Panc1 (cell line): Measurements from ENCODE around the gene COL5A1. TPM values are rescaled to one million over a fixed set of nuclear protein-coding genes. Genes with fewer than 3 reads are reported as not detected.

Source experiments
- ATAC-seq: fragments of 200-7000 bp; cut with Tn5 transposase; 2 replicates; pipeline ENCODE4 v1.9.1; 2020; ENCODE audit warnings: mild to moderate bottlenecking, moderate library complexity
- BruUV-seq: library from RNA; stranded (reverse); fragments of 400-500 nt; replicated peaks from 2 replicates; lab custom pipeline; 2021; lab: Mats Ljungman, UMichigan
- CTCF ChIA-PET: fragments of 300-600 bp; sonication (Branson Sonifier 250); formaldehyde crosslinking; loops from one replicate; lab custom pipeline; 2022; ENCODE audit warnings: antibody characterized with exemption; lab: Charles Lee
- POLR2A ChIA-PET: fragments of 300-600 bp; sonication (Branson Sonifier 250); formaldehyde crosslinking; loops from one replicate; lab custom pipeline; 2022; ENCODE audit warnings: antibody characterized with exemption; lab: Charles Lee
- DNase-seq: peaks from one replicate; pipeline ENCODE4 v3.0.0-alpha.2; 2010; ENCODE audit warnings: low read depth, low spot score
- H3K27ac ChIP-seq: 2 replicates; pipeline ENCODE4 v1.5.1; 2011; ENCODE audit warnings: mild to moderate bottlenecking, low read length, inconsistent platforms
- H3K27me3 ChIP-seq: fragments of 200-500 bp; sonication (Bioruptor generic); 2 replicates; pipeline ENCODE4 v1.6.0; 2014; ENCODE audit warnings: low read length, inconsistent platforms; ENCODE audit not compliant: control insufficient read depth, insufficient read depth
- H3K36me3 ChIP-seq: fragments of 200-500 bp; sonication (Bioruptor generic); 2 replicates; pipeline ENCODE4 v1.5.1; 2014; ENCODE audit warnings: inconsistent platforms, mild to moderate bottlenecking, low read length, moderate library complexity; ENCODE audit not compliant: control insufficient read depth, insufficient read depth
- H3K4me1 ChIP-seq: 2 replicates; pipeline ENCODE4 v1.5.1; 2011; ENCODE audit warnings: inconsistent platforms, mild to moderate bottlenecking, low read length, moderate library complexity; ENCODE audit not compliant: control insufficient read depth, insufficient read depth
- H3K4me3 ChIP-seq, 2 experiments: 2 replicates each; pipeline ENCODE4 v1.5.1; 2011 to 2012; ENCODE audit warnings: low read depth in 2 of 2, low read length in 2 of 2, mild to moderate bottlenecking in 2 of 2, inconsistent platforms in 1 of 2, moderate library complexity in 1 of 2
- H3K9me3 ChIP-seq: fragments of 200-500 bp; sonication (Bioruptor generic); 2 replicates; pipeline ENCODE4 v1.5.1; 2014; ENCODE audit warnings: low read depth, mild to moderate bottlenecking, inconsistent platforms, low read length, moderate library complexity; ENCODE audit not compliant: control insufficient read depth, insufficient read depth
- POLR2AphosphoS5 ChIP-seq: IDR thresholded peaks from 2 replicates; pipeline ENCODE4 v1.6.1; 2012; ENCODE audit warnings: mild to moderate bottlenecking, low read depth, low read length, moderate library complexity
- SIN3A ChIP-seq: IDR thresholded peaks from 2 replicates; pipeline ENCODE4 v1.6.1; 2012; ENCODE audit warnings: low read depth, mild to moderate bottlenecking, low read length, moderate library complexity, borderline replicate concordance; ENCODE audit not compliant: insufficient read depth
- in situ Hi-C: cut with HindIII; loops from 2 replicates; pipeline ENCODE4 v1.10.0; 2016; ENCODE audit warnings: low sequenced_read_pairs, low pct_unique_long_range_greater_than_20kb
- intact Hi-C: fragments of 100-400 bp; cut with micrococcal nuclease; formaldehyde crosslinking; loops from one replicate; pipeline ENCODE4 v1.10.0; 2022; ENCODE audit not compliant: unreplicated experiment
- total RNA-seq: library from RNA; stranded (reverse); gene quantifications from one replicate; pipeline ENCODE4 v1.2.1, GENCODE V29; 2021; ENCODE audit not compliant: unreplicated experiment
- TF ChIP-seq, protein P1 (sequence below): fragments of 450-650 bp; IDR thresholded peaks from 2 replicates; pipeline ENCODE4 v1.5.1; 2017; ENCODE audit warnings: mild to moderate bottlenecking
- TF ChIP-seq, protein P2 (sequence below), 2 experiments: IDR thresholded peaks; 2 replicates each; pipeline ENCODE4 v1.6.1; 2011 to 2012; ENCODE audit warnings: low read depth in 2 of 2, control low read depth in 1 of 2, low read length in 1 of 2, mild to moderate bottlenecking in 1 of 2, moderate library complexity in 1 of 2; ENCODE audit not compliant: insufficient read depth in 1 of 2

The COL5A1 gene
- total RNA-seq, 1 experiment from 2014 or later: 5.7 TPM

DNA sequence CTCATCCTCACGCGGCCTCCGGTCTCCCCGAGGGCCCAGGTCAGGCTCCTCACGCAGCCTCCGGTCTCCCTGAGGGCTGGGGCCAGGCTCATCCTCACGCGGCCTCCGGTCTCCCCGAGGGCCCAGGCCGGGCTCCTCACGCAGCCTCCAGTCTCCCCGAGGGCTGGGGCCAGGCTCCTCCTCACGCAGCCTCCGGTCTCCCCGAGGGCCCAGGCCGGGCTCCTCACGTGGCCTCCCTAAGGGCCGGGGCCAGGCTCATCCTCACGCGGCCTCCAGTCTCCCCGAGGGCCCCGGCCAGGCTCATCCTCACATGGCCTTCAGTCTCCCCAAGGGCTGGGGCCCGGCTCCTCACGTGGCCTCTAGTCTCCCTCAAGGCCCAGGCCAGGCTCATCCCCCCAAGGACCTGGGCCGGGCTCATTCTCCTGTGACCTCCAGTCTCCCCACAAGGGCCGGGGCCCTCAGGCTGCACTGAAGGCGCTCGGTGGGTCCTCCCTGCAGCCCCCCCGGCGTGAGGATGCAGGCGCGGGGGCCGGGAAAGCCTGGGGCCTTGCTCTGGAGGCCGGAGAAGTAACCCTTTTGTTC lies 187.8 kb downstream of the COL5A1 start:
- DNase-seq: no peak
- H3K4me1 ChIP-seq: no peaks in the 10 kb centered on the region
- TF ChIP-seq SIN3A (no peak), POLR2AphosphoS5 (no peak)
- TF ChIP-seq, protein P1, sequence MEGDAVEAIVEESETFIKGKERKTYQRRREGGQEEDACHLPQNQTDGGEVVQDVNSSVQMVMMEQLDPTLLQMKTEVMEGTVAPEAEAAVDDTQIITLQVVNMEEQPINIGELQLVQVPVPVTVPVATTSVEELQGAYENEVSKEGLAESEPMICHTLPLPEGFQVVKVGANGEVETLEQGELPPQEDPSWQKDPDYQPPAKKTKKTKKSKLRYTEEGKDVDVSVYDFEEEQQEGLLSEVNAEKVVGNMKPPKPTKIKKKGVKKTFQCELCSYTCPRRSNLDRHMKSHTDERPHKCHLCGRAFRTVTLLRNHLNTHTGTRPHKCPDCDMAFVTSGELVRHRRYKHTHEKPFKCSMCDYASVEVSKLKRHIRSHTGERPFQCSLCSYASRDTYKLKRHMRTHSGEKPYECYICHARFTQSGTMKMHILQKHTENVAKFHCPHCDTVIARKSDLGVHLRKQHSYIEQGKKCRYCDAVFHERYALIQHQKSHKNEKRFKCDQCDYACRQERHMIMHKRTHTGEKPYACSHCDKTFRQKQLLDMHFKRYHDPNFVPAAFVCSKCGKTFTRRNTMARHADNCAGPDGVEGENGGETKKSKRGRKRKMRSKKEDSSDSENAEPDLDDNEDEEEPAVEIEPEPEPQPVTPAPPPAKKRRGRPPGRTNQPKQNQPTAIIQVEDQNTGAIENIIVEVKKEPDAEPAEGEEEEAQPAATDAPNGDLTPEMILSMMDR: no peak
- no peak overlapping the region for H3K27ac ChIP-seq
- ATAC-seq: no peak
- H3K9me3 ChIP-seq: no peaks in the 10 kb centered on the region
- in situ Hi-C loops (no loop called here), intact Hi-C loops (no loop called here)
- POLR2A ChIA-PET: no interaction called here
- H3K4me3 ChIP-seq: no peak overlapping the region
- CTCF ChIA-PET: no interaction called here
- H3K36me3 ChIP-seq: no peaks in the 10 kb centered on the region
- H3K27me3 ChIP-seq: no peaks in the 10 kb centered on the region
- BruUV-seq: no TSS peak

DNA sequence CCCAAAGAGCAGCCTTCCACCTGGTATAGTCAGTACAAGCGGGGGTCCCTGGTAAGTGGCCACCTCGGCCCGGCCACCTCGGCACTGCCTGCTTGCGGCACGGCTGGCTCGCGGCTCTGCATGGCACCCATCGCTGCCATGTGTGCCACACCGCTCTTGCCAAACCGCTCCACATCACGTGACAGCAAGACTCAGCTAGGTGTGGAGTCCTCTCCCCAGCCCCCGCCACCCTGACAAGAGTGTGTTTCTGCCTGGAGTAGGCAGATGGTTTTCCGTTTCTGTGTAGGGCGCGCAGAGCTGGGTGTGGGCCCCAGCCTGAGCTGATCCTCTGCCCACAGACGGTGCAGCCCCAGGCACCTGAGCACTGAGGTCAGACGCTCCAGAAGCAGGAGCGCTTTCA lies 188.5 kb downstream of the COL5A1 start:
- no TSS peak for BruUV-seq
- DNase-seq (no peak), ATAC-seq (no peak)
- Histone ChIP-seq H3K27me3 (no peaks in the 10 kb centered on the region), H3K4me1 (no peaks in the 10 kb centered on the region), H3K4me3 (no peak overlapping the region), H3K9me3 (no peaks in the 10 kb centered on the region), H3K36me3 (no peaks in the 10 kb centered on the region), H3K27ac (no peak overlapping the region)
- ChIA-PET POLR2A (no interaction called here), CTCF (no interaction called here)
- intact Hi-C loops (no loop called here), in situ Hi-C loops (no loop called here)
- TF ChIP-seq SIN3A (no peak), POLR2AphosphoS5 (no peak)
- TF ChIP-seq, protein P1: no peak
- TF ChIP-seq, protein P2, sequence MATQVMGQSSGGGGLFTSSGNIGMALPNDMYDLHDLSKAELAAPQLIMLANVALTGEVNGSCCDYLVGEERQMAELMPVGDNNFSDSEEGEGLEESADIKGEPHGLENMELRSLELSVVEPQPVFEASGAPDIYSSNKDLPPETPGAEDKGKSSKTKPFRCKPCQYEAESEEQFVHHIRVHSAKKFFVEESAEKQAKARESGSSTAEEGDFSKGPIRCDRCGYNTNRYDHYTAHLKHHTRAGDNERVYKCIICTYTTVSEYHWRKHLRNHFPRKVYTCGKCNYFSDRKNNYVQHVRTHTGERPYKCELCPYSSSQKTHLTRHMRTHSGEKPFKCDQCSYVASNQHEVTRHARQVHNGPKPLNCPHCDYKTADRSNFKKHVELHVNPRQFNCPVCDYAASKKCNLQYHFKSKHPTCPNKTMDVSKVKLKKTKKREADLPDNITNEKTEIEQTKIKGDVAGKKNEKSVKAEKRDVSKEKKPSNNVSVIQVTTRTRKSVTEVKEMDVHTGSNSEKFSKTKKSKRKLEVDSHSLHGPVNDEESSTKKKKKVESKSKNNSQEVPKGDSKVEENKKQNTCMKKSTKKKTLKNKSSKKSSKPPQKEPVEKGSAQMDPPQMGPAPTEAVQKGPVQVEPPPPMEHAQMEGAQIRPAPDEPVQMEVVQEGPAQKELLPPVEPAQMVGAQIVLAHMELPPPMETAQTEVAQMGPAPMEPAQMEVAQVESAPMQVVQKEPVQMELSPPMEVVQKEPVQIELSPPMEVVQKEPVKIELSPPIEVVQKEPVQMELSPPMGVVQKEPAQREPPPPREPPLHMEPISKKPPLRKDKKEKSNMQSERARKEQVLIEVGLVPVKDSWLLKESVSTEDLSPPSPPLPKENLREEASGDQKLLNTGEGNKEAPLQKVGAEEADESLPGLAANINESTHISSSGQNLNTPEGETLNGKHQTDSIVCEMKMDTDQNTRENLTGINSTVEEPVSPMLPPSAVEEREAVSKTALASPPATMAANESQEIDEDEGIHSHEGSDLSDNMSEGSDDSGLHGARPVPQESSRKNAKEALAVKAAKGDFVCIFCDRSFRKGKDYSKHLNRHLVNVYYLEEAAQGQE (IDR thresholded peaks at IDR 0.05; ENCODE audit: insufficient read depth in 1 of 2, low read depth in 2 of 2, low read length in 1 of 2): no peak
